Ishikawa (cell line): Measurements from ENCODE around the gene GNG12.

Experiments
- CEBPB ChIP-seq: IDR thresholded peaks from 2 replicates; pipeline ENCODE4 v1.6.1; 2012
- CREB1 ChIP-seq: IDR thresholded peaks from 2 replicates; pipeline ENCODE4 v1.6.1; 2012; ENCODE audit warnings: low read depth
- EGR1 ChIP-seq: IDR thresholded peaks from 2 replicates; pipeline ENCODE4 v1.6.1; 2012
- EP300 ChIP-seq: IDR thresholded peaks from 2 replicates; pipeline ENCODE4 v1.6.1; 2012; ENCODE audit warnings: borderline replicate concordance
- MAX ChIP-seq: IDR thresholded peaks from 2 replicates; pipeline ENCODE4 v1.6.1; 2012
- RAD21 ChIP-seq: IDR thresholded peaks from 2 replicates; pipeline ENCODE4 v1.6.1; 2012; ENCODE audit warnings: low read depth
- TAF1 ChIP-seq: IDR thresholded peaks from 2 replicates; pipeline ENCODE4 v1.6.1; 2012; ENCODE audit warnings: low read depth, mild to moderate bottlenecking
- TCF12 ChIP-seq: IDR thresholded peaks from 2 replicates; pipeline ENCODE4 v1.6.1; 2012; ENCODE audit warnings: low read depth
- YY1 ChIP-seq: IDR thresholded peaks from 2 replicates; pipeline ENCODE4 v1.6.1; 2012; ENCODE audit warnings: low read depth
- ZBTB7A ChIP-seq: IDR thresholded peaks from 2 replicates; pipeline ENCODE4 v1.6.1; 2012; ENCODE audit warnings: low read depth

GRCh38 chr1:67809887-67810286 is 23.4 kb downstream of the GNG12 start:
- TF ChIP-seq YY1 (no peak), ZBTB7A (no peak), CEBPB (no peak), EP300 (no peak), CREB1 (no peak), TCF12 (no peak), EGR1 (no peak), MAX (no peak), TAF1 (no peak), RAD21 (no peak)
